CD14-positive monocyte (primary cell): ENCODE results near the gene INO80E. TPM values are rescaled to one million over a fixed set of nuclear protein-coding genes. Genes with fewer than 3 reads are reported as not detected.
A peak's percentile ranks its signal among the peaks of the same experiment; 100 is the strongest.
"Not testable (repeated sequence)": the region's sequence is repeated elsewhere in the genome, so short reads cannot be mapped to it uniquely, and the experiment has no call there.

Source experiments
- DNase-seq, 3 donors: peaks; one replicate each; pipeline ENCODE4 v3.0.0-alpha.2; 2011 to 2022
- H2AFZ ChIP-seq: 2 replicates; pipeline ENCODE4 v1.6.0; 2012; ENCODE audit warnings: mild to moderate bottlenecking, low read depth, low read length, inconsistent platforms; ENCODE audit not compliant: insufficient read depth, poor library complexity, severe bottlenecking
- H3K27ac ChIP-seq, 2 donors: 1 replicate in 1 of 2; 2 replicates in 1 of 2; pipeline ENCODE4 v1.5.1; 2012 to 2013; ENCODE audit warnings: low read length in 2 of 2, control low read depth in 1 of 2, inconsistent platforms in 1 of 2, low read depth in 1 of 2, mild to moderate bottlenecking in 1 of 2
- H3K27me3 ChIP-seq, 2 donors: one replicate each; pipeline versions ENCODE4 v1.6.0 to v1.6.1; 2011 to 2013; ENCODE audit warnings: low read length in 2 of 2; ENCODE audit not compliant: control insufficient read depth in 2 of 2, insufficient read depth in 2 of 2
- H3K36me3 ChIP-seq, 2 donors: replicated peaks in 1 of 2; 1 replicate in 1 of 2; 2 replicates in 1 of 2; pipeline versions ENCODE4 v1.5.1 to v1.6.1; 2012 to 2013; ENCODE audit warnings: low read length in 2 of 2, control low read depth in 1 of 2, inconsistent platforms in 1 of 2, mild to moderate bottlenecking in 1 of 2; ENCODE audit not compliant: insufficient read depth in 2 of 2, control insufficient read depth in 1 of 2
- H3K4me1 ChIP-seq, 2 donors: 1 replicate in 1 of 2; 2 replicates in 1 of 2; pipeline versions ENCODE4 v1.5.1 to v1.6.1; 2012 to 2013; ENCODE audit warnings: low read length in 2 of 2, control low read depth in 1 of 2, inconsistent platforms in 1 of 2, mild to moderate bottlenecking in 1 of 2, moderate library complexity in 1 of 2; ENCODE audit not compliant: insufficient read depth in 2 of 2, control insufficient read depth in 1 of 2
- H3K4me2 ChIP-seq: replicated peaks from 2 replicates; pipeline ENCODE3; 2012; ENCODE audit warnings: low read length, moderate library complexity, mild to moderate bottlenecking; ENCODE audit not compliant: poor library complexity, severe bottlenecking; ENCODE audit errors: extremely low read depth
- H3K4me3 ChIP-seq, 3 experiments: fragments of 200-600 bp in 1 of 3; sonication (generic) in 1 of 3; replicated peaks in 1 of 3; 1 replicate in 2 of 3; 2 replicates in 1 of 3; pipeline ENCODE4 v1.5.1; 2011 to 2013; ENCODE audit warnings: low read length in 3 of 3, mild to moderate bottlenecking in 3 of 3, control low read depth in 2 of 3, low read depth in 2 of 3, inconsistent platforms in 1 of 3, moderate library complexity in 1 of 3
- H3K79me2 ChIP-seq: 2 replicates; pipeline ENCODE4 v1.6.0; 2012; ENCODE audit warnings: mild to moderate bottlenecking, control low read depth, inconsistent platforms, low read length, moderate library complexity; ENCODE audit not compliant: insufficient read depth
- H3K9ac ChIP-seq: 2 replicates; pipeline ENCODE4 v1.6.0; 2017; ENCODE audit warnings: low read length, mild to moderate bottlenecking; ENCODE audit not compliant: insufficient read depth, poor library complexity, severe bottlenecking
- H3K9me3 ChIP-seq, 2 donors: replicated peaks in 1 of 2; 1 replicate in 1 of 2; 2 replicates in 1 of 2; pipeline versions ENCODE4 v1.5.1 to v1.6.1; 2012 to 2013; ENCODE audit warnings: low read length in 2 of 2, control low read depth in 1 of 2; ENCODE audit not compliant: control insufficient read depth in 1 of 2, insufficient read depth in 1 of 2
- H4K20me1 ChIP-seq: 2 replicates; pipeline ENCODE4 v1.6.0; 2012; ENCODE audit warnings: mild to moderate bottlenecking, low read length, control low read depth, moderate library complexity; ENCODE audit not compliant: insufficient read depth
- H3K27ac Mint-ChIP-seq, 7 donors: one replicate each; pipeline ENCODE4 v1.8.0; 2020; ENCODE audit warnings: mild to moderate bottlenecking in 7 of 7, mixed read lengths in 7 of 7, moderate library complexity in 6 of 7, inconsistent platforms in 2 of 7
- H3K27me3 Mint-ChIP-seq, 3 donors: one replicate each; pipeline ENCODE4 v1.8.0; 2021 to 2022; ENCODE audit warnings: low read depth in 3 of 3, mild to moderate bottlenecking in 3 of 3, mixed read lengths in 3 of 3, moderate library complexity in 3 of 3, inconsistent platforms in 1 of 3
- H3K36me3 Mint-ChIP-seq, 2 donors: one replicate each; pipeline ENCODE4 v1.8.0; 2020; ENCODE audit warnings: mixed read lengths in 2 of 2, inconsistent platforms in 1 of 2, mild to moderate bottlenecking in 1 of 2
- H3K4me1 Mint-ChIP-seq: one replicate; pipeline ENCODE4 v1.8.0; 2020; ENCODE audit warnings: mild to moderate bottlenecking, mixed read lengths
- H3K4me3 Mint-ChIP-seq, 2 donors: one replicate each; pipeline ENCODE4 v1.8.0; 2020; ENCODE audit warnings: mild to moderate bottlenecking in 2 of 2, mixed read lengths in 2 of 2, moderate library complexity in 1 of 2
- H3K9me3 Mint-ChIP-seq, 7 donors: one replicate each; pipeline ENCODE4 v1.8.0; 2020 to 2022; ENCODE audit warnings: mixed read lengths in 7 of 7, mild to moderate bottlenecking in 6 of 7, moderate library complexity in 6 of 7, inconsistent platforms in 2 of 7
- WGBS: methylation state at CpG from one replicate; pipeline ENCODE4 v1.1.5; 2013; ENCODE audit warnings: missing lambda C conversion rate; ENCODE audit not compliant: insufficient coverage; 5-methylcytosine and 5-hydroxymethylcytosine counted together
- intact Hi-C, 2 donors: fragments of 100-400 bp; cut with micrococcal nuclease; formaldehyde crosslinking; loops; one replicate each; pipeline versions ENCODE4 v1.15.0 to v1.15.1; 2023
- polyA plus RNA-seq, 3 donors: library from polyadenylated mRNA; depleted of rRNA in 1 of 3; unstranded in 2 of 3; stranded (reverse) in 1 of 3; fragments of 300-500 nt in 2 of 3; fragments of >200 nt in 1 of 3; fragmentation: Illumina TruSeq in 2 of 3; gene quantifications; 1 replicate in 2 of 3; 2 replicates in 1 of 3; pipeline ENCODE4 v1.2.3, GENCODE V29; 2012 to 2021
- TF ChIP-seq, protein P1 (sequence below): fragments of 200-600 bp; IDR thresholded peaks from one replicate; pipeline ENCODE4 v1.8.0; 2022; ENCODE audit warnings: antibody characterized with exemption, mild to moderate bottlenecking

The INO80E gene
- polyA plus RNA-seq, 3 donors, result 2.8 to 57.6 (median 3.5) TPM

- no peak within 1 kb of the TSS for H3K9ac ChIP-seq
- Mint-ChIP-seq H3K9me3 (peaks cover 0 to 17% (median 3%) of the 10 kb centered on the region in 7 donors), H3K4me3 (peak within 1 kb of the TSS; percentile 61 to 83), H3K36me3 (peaks cover 2 to 4% of the 10 kb centered on the region in 2 donors), H3K4me1 (peaks cover 7% of the 10 kb centered on the region), H3K27ac (no peak within 1 kb of the TSS), H3K27me3 (peaks cover 38 to 67% (median 51%) of the 10 kb centered on the region in 3 donors)
- no peak within 1 kb of the TSS for H3K27ac ChIP-seq
- H3K79me2 ChIP-seq, result no peaks in the 10 kb centered on the region
- peaks cover 18 to 39% of the 10 kb centered on the region in 2 donors for H3K27me3 ChIP-seq
- H3K9me3 ChIP-seq, result peaks cover 0 to 12% of the 10 kb centered on the region in 2 donors
- no peak for DNase-seq
- TF ChIP-seq, protein P1, sequence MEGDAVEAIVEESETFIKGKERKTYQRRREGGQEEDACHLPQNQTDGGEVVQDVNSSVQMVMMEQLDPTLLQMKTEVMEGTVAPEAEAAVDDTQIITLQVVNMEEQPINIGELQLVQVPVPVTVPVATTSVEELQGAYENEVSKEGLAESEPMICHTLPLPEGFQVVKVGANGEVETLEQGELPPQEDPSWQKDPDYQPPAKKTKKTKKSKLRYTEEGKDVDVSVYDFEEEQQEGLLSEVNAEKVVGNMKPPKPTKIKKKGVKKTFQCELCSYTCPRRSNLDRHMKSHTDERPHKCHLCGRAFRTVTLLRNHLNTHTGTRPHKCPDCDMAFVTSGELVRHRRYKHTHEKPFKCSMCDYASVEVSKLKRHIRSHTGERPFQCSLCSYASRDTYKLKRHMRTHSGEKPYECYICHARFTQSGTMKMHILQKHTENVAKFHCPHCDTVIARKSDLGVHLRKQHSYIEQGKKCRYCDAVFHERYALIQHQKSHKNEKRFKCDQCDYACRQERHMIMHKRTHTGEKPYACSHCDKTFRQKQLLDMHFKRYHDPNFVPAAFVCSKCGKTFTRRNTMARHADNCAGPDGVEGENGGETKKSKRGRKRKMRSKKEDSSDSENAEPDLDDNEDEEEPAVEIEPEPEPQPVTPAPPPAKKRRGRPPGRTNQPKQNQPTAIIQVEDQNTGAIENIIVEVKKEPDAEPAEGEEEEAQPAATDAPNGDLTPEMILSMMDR, result no peak
- H4K20me1 ChIP-seq, result no peaks in the 10 kb centered on the region
- intact Hi-C loops, result no loop called here
- peaks cover 10 to 17% of the 10 kb centered on the region in 2 donors for H3K4me1 ChIP-seq
- WGBS, result 0% methylated on average over 41 of the region's 99 CpGs
- no peaks in the 10 kb centered on the region for H3K36me3 ChIP-seq
- peak within 1 kb of the TSS; percentile 59 for H2AFZ ChIP-seq
- peak within 1 kb of the TSS; percentile 74 for H3K4me2 ChIP-seq
- peak within 1 kb of the TSS; percentile 8 to 63 (median 9) for H3K4me3 ChIP-seq
Measured at GRCh38 chr16:30010844-30011713, 15.0 kb downstream of the INO80E start, which contains the start of gene DOC2A. TSS of gene DOC2A (minus strand) at chr16:30011027. CDS start at chr16:30010222, 805 bp downstream.

DNA sequence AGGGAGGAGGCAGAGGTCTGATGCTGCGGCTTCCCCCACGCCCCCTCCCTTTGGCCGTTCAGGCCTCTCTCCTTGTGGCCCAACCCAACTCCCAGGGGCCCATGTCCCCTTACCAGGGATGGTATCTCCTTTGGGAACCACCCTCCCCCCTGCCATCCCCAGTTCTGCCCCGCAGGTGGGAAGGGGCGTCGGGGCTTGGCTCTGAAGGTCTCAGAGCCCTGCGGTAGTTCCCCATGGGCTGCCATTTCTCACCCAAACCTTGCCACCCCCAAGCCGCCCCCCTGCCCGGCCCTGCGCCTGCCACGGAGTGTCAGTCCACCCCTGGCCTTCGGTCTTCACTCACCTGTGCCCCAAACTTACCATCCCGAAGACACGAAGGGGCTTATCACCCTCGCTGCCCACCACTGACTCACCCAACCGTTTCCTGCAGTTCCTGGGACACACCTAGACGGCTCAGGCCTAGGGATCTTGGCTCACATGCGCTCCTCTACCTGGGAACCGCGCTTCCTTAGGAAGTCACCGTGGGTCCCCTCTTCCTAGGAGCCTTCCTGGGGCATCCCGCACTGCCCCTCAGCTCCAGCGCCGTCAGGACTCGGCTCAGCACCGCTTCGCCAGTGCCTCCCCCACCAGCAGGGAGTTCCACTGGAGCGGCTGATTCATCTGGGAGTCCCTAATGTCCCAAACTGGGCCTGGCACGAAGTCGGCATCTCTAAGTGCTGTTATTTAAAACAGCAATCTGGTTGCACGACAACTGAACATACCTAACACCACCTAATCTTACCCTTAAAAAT, 15.9 kb downstream of the INO80E start:
- Histone ChIP-seq H3K9me3 (peaks cover 0 to 12% of the 10 kb centered on the region in 2 donors), H2AFZ (peak overlapping the region; percentile 46), H3K9ac (no peak overlapping the region), H4K20me1 (no peaks in the 10 kb centered on the region), H3K36me3 (no peaks in the 10 kb centered on the region), H3K27me3 (peaks cover 18 to 39% of the 10 kb centered on the region in 2 donors), H3K27ac (no peak overlapping the region), H3K4me3 (peak overlapping the region in 1 of 3 experiments; percentile 63), H3K4me2 (peak overlapping the region; percentile 74), H3K4me1 (peaks cover 10 to 17% of the 10 kb centered on the region in 2 donors), H3K79me2 (no peaks in the 10 kb centered on the region)
- intact Hi-C loops, result no loop called here
- H3K36me3 Mint-ChIP-seq, result peaks cover 0 to 2% of the 10 kb centered on the region in 2 donors
- H3K4me3 Mint-ChIP-seq, result peak overlapping the region; percentile 45 to 83
- H3K4me1 Mint-ChIP-seq, result peaks cover 7% of the 10 kb centered on the region
- H3K27ac Mint-ChIP-seq, result no peak overlapping the region
- 25% methylated on average over 27 of the region's 31 CpGs for WGBS
- no peak for DNase-seq
- H3K9me3 Mint-ChIP-seq, result peaks cover 0 to 17% (median 3%) of the 10 kb centered on the region in 7 donors
- H3K27me3 Mint-ChIP-seq, result peaks cover 38 to 67% (median 54%) of the 10 kb centered on the region in 3 donors
- TF ChIP-seq, protein P1, result no peak

GRCh38 chr16:30012598-30012997, 16.6 kb downstream of the INO80E start:
- peak overlapping the region in 1 of 2 donors; percentile 83 for H3K4me3 Mint-ChIP-seq

More at GRCh38 chr16:30012598-30012997, 16.6 kb downstream of the INO80E start:
- H3K79me2 ChIP-seq, H3K36me3 ChIP-seq, H3K4me2 ChIP-seq, H3K9ac ChIP-seq, H3K36me3 Mint-ChIP-seq, DNase-seq, H4K20me1 ChIP-seq, H3K4me3 ChIP-seq, H3K27ac Mint-ChIP-seq, H3K27ac ChIP-seq, intact Hi-C loops, H3K4me1 Mint-ChIP-seq, H2AFZ ChIP-seq: not testable (repeated sequence)
- Mint-ChIP-seq H3K9me3 (peaks cover 2 to 17% (median 3%) of the 10 kb centered on the region in 7 donors), H3K27me3 (peaks cover 38 to 67% (median 54%) of the 10 kb centered on the region in 3 donors)
- peaks cover 18 to 39% of the 10 kb centered on the region in 2 donors for H3K27me3 ChIP-seq
- H3K9me3 ChIP-seq, result peaks cover 0 to 12% of the 10 kb centered on the region in 2 donors
- peaks cover 10 to 17% of the 10 kb centered on the region in 2 donors for H3K4me1 ChIP-seq
- 89% methylated on average over 5 of the region's 14 CpGs for WGBS
